Measurements from ENCODE around the gene BABAM2. TPM values are rescaled to one million over a fixed set of nuclear protein-coding genes. Genes with fewer than 3 reads are reported as not detected.

BABAM2 gene
- total and polyA plus RNA-seq, 2 experiments from 2014 or later: 35.2 to 46.1 TPM

- peak; percentile 71 for DNase-seq
- peaks cover 24% of the 10 kb centered on the region for H3K4me1 ChIP-seq (ENCODE audit: insufficient read depth)
- H3K4me3 ChIP-seq: no peak overlapping the region
- 78 to 83% methylated on average over 10 of the region's 10 CpGs for WGBS, 2 experiments (ENCODE audit: low coverage in 1 of 2, low lambda C conversion rate in 2 of 2, missing lambda C conversion rate in 2 of 2)
- H3K9me2 ChIP-seq (ENCODE audit: insufficient read depth): no peaks in the 10 kb centered on the region
- TF ChIP-seq EZH2 (IDR thresholded peaks at IDR 0.05; ENCODE audit: insufficient read depth, poor library complexity, severe bottlenecking): no peak
- in situ Hi-C loops (cut with MboI): no loop called here
- no peaks in the 10 kb centered on the region for H4K20me1 ChIP-seq (ENCODE audit: insufficient read depth)
- H3K27me3 ChIP-seq (replicated peaks; ENCODE audit: insufficient read depth): no peaks in the 10 kb centered on the region
- H3F3A ChIP-seq (ENCODE audit: insufficient read depth): peaks cover 19% of the 10 kb centered on the region
- no peaks in the 10 kb centered on the region for H3K9me3 ChIP-seq (ENCODE audit: low read depth)
- H3K4me2 ChIP-seq (ENCODE audit: unreplicated experiment): no peak overlapping the region
- H3K79me2 ChIP-seq (ENCODE audit: insufficient read depth): peaks cover 13% of the 10 kb centered on the region; the same call in 1 of the 2 replicates
- no peak overlapping the region for H3K27ac ChIP-seq
- no peak overlapping the region for H3K9ac ChIP-seq
- H3K36me3 ChIP-seq (ENCODE audit: low read depth): no peaks in the 10 kb centered on the region
- H2AFZ ChIP-seq: no peak overlapping the region
Observed at GRCh38 chr2:27903649-27904404, 13.3 kb downstream of the BABAM2 start.

- Histone ChIP-seq H3K4me1 (ENCODE audit: insufficient read depth) (peaks cover 24% of the 10 kb centered on the region), H3K4me3 (no peak overlapping the region), H3F3A (ENCODE audit: insufficient read depth) (peaks cover 19% of the 10 kb centered on the region), H3K27me3 (replicated peaks; ENCODE audit: insufficient read depth) (no peaks in the 10 kb centered on the region), H3K9me2 (ENCODE audit: insufficient read depth) (no peaks in the 10 kb centered on the region), H3K9ac (no peak overlapping the region), H2AFZ (no peak overlapping the region), H3K27ac (no peak overlapping the region), H3K9me3 (ENCODE audit: low read depth) (no peaks in the 10 kb centered on the region), H3K36me3 (ENCODE audit: low read depth) (no peaks in the 10 kb centered on the region), H3K4me2 (ENCODE audit: unreplicated experiment) (no peak overlapping the region), H4K20me1 (ENCODE audit: insufficient read depth) (no peaks in the 10 kb centered on the region), H3K79me2 (ENCODE audit: insufficient read depth) (peaks cover 16% of the 10 kb centered on the region; the same call in 1 of the 2 replicates)
- 95 to 100% methylated on average over 1 of the region's 1 CpG for WGBS, 2 experiments (ENCODE audit: low coverage in 1 of 2, low lambda C conversion rate in 2 of 2, missing lambda C conversion rate in 2 of 2)
- no peak for DNase-seq
- in situ Hi-C loops (cut with MboI): no loop called here
- TF ChIP-seq EZH2phosphoT487 (IDR thresholded peaks at IDR 0.05; ENCODE audit: insufficient read depth, low read depth) (no peak), EZH2 (IDR thresholded peaks at IDR 0.05; ENCODE audit: insufficient read depth, poor library complexity, severe bottlenecking) (no peak)
Observed at GRCh38 chr2:27904405-27904665, 13.8 kb downstream of the BABAM2 start.

GRCh38 chr2:27906074-27906473, 15.5 kb downstream of the BABAM2 start:
- Histone ChIP-seq H3K27ac (no peak overlapping the region), H3K4me3 (no peak overlapping the region), H3K9me2 (ENCODE audit: insufficient read depth) (no peaks in the 10 kb centered on the region), H3K4me1 (ENCODE audit: insufficient read depth) (peaks cover 22% of the 10 kb centered on the region), H3K9ac (no peak overlapping the region), H3K9me3 (ENCODE audit: low read depth) (no peaks in the 10 kb centered on the region), H3K36me3 (ENCODE audit: low read depth) (no peaks in the 10 kb centered on the region), H3K27me3 (replicated peaks; ENCODE audit: insufficient read depth) (no peaks in the 10 kb centered on the region), H4K20me1 (ENCODE audit: insufficient read depth) (no peaks in the 10 kb centered on the region), H3F3A (ENCODE audit: insufficient read depth) (peaks cover 18% of the 10 kb centered on the region), H3K79me2 (ENCODE audit: insufficient read depth) (peaks cover 16% of the 10 kb centered on the region; the same call in 1 of the 2 replicates), H3K4me2 (ENCODE audit: unreplicated experiment) (no peak overlapping the region), H2AFZ (no peak overlapping the region)
- WGBS, 2 experiments (ENCODE audit: low coverage in 1 of 2, low lambda C conversion rate in 2 of 2, missing lambda C conversion rate in 2 of 2): 100% methylated on average over 1 of the region's 1 CpG
- in situ Hi-C loops (cut with MboI): no loop called here
- no peak for DNase-seq
- no peak for TF ChIP-seq EZH2phosphoT487 (IDR thresholded peaks at IDR 0.05; ENCODE audit: insufficient read depth, low read depth)
- TF ChIP-seq EZH2 (IDR thresholded peaks at IDR 0.05; ENCODE audit: insufficient read depth, poor library complexity, severe bottlenecking): no peak

- H3K4me1 ChIP-seq (ENCODE audit: insufficient read depth): peaks cover 8% of the 10 kb centered on the region; the same call in 1 of the 2 replicates
- H3K4me3 ChIP-seq: no peak overlapping the region
- H3K36me3 ChIP-seq (ENCODE audit: low read depth): no peaks in the 10 kb centered on the region
- no peak for TF ChIP-seq EZH2 (IDR thresholded peaks at IDR 0.05; ENCODE audit: insufficient read depth, poor library complexity, severe bottlenecking)
- TF ChIP-seq EZH2phosphoT487 (IDR thresholded peaks at IDR 0.05; ENCODE audit: insufficient read depth, low read depth): no peak
- H2AFZ ChIP-seq: no peak overlapping the region
- H3K9ac ChIP-seq: no peak overlapping the region
- in situ Hi-C loops (cut with MboI): no loop called here
- H3K9me2 ChIP-seq (ENCODE audit: insufficient read depth): no peaks in the 10 kb centered on the region
- no peak overlapping the region for H3K27ac ChIP-seq
- H3K9me3 ChIP-seq (ENCODE audit: low read depth): no peaks in the 10 kb centered on the region
- peaks cover 16% of the 10 kb centered on the region; the same call in 1 of the 2 replicates for H3K79me2 ChIP-seq (ENCODE audit: insufficient read depth)
- H3K4me2 ChIP-seq (ENCODE audit: unreplicated experiment): no peak overlapping the region
- no peaks in the 10 kb centered on the region for H3K27me3 ChIP-seq (replicated peaks; ENCODE audit: insufficient read depth)
- H4K20me1 ChIP-seq (ENCODE audit: insufficient read depth): no peaks in the 10 kb centered on the region
- WGBS, 2 experiments (ENCODE audit: low coverage in 1 of 2, low lambda C conversion rate in 2 of 2, missing lambda C conversion rate in 2 of 2): 63 to 65% methylated on average over 3 of the region's 3 CpGs
- DNase-seq: no peak
- peaks cover 3% of the 10 kb centered on the region; the same call in 1 of the 2 replicates for H3F3A ChIP-seq (ENCODE audit: insufficient read depth)
Observed at GRCh38 chr2:27907547-27907946, 17.0 kb downstream of the BABAM2 start.
